ENCODE measurements around the gene TAS2R7. TPM values are rescaled to one million over a fixed set of nuclear protein-coding genes. Genes with fewer than 3 reads are reported as not detected.
"Not testable (repeated sequence)": the region's sequence is repeated elsewhere in the genome, so short reads cannot be mapped to it uniquely, and the experiment has no call there.

The TAS2R7 gene
- total RNA-seq, 1 donor: not detected

- no peak for TF ChIP-seq CTCF (IDR thresholded peaks at IDR 0.05; ENCODE audit: extremely low read depth, low read depth, low read length)
- H3K4me3 ChIP-seq (ENCODE audit: insufficient read depth, low read length): no peak overlapping the region
- no peak overlapping the region for H2AFZ ChIP-seq (ENCODE audit: low read length)
- H3K79me2 ChIP-seq (ENCODE audit: insufficient read depth, low read length): no peaks in the 10 kb centered on the region
- no peaks in the 10 kb centered on the region for H3K9me3 ChIP-seq (ENCODE audit: low read depth, low read length)
- H3K4me1 ChIP-seq (ENCODE audit: insufficient read depth, low read length): no peaks in the 10 kb centered on the region
- no peaks in the 10 kb centered on the region for H3K36me3 ChIP-seq (ENCODE audit: insufficient read depth, low read length)
- no peak overlapping the region for H3K4me2 ChIP-seq (ENCODE audit: insufficient read depth, low read length)
- H3K27me3 ChIP-seq (ENCODE audit: insufficient read depth, low read length): peaks cover 4% of the 10 kb centered on the region
- no peak for DNase-seq (ENCODE audit: insufficient read length, low spot score, missing footprints)
- no peaks in the 10 kb centered on the region for H4K20me1 ChIP-seq (ENCODE audit: insufficient read depth, low read length)
- no peak overlapping the region for H3K27ac ChIP-seq (ENCODE audit: low read depth, low read length)
Measured at GRCh38 chr12:10801741-10802140, 686 bp downstream of the TAS2R7 start.

GRCh38 chr12:10794222-10794621 is 8.2 kb downstream of the TAS2R7 start:
- TF ChIP-seq CTCF (IDR thresholded peaks at IDR 0.05; ENCODE audit: extremely low read depth, low read depth, low read length): no peak
- Histone ChIP-seq H2AFZ (ENCODE audit: low read length) (no peak overlapping the region), H3K27me3 (ENCODE audit: insufficient read depth, low read length) (no peaks in the 10 kb centered on the region), H3K79me2 (ENCODE audit: insufficient read depth, low read length) (no peaks in the 10 kb centered on the region), H3K9me3 (ENCODE audit: low read depth, low read length) (no peaks in the 10 kb centered on the region), H3K4me3 (ENCODE audit: insufficient read depth, low read length) (no peak overlapping the region), H4K20me1 (ENCODE audit: insufficient read depth, low read length) (no peaks in the 10 kb centered on the region), H3K4me1 (ENCODE audit: insufficient read depth, low read length) (no peaks in the 10 kb centered on the region), H3K4me2 (ENCODE audit: insufficient read depth, low read length) (no peak overlapping the region), H3K27ac (ENCODE audit: low read depth, low read length) (no peak overlapping the region), H3K36me3 (ENCODE audit: insufficient read depth, low read length) (no peaks in the 10 kb centered on the region)
- no peak for DNase-seq (ENCODE audit: insufficient read length, low spot score, missing footprints)

DNA sequence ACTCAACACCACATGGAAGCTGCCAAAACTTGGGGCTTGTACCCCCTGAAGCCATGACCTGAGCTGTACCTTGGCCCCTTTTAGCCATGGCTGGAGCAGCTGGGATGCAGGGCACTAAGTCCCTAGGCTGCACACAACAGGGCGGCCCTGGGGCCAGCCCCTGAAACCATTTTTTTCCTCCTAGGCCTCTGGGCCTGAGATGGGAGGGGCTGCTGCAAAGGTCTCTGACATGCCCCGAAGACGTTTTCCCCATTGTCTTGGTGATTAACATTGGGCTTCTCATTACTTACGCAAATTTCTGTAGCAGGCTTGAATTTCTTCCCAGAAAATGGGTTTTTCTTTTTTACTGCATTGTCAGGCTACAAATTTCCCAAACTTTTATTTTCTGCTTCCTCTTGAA is 10.7 kb downstream of the TAS2R7 start:
- not testable (repeated sequence) for H4K20me1 ChIP-seq (ENCODE audit: insufficient read depth, low read length); H2AFZ ChIP-seq (ENCODE audit: low read length); H3K9me3 ChIP-seq (ENCODE audit: low read depth, low read length); H3K27me3 ChIP-seq (ENCODE audit: insufficient read depth, low read length); H3K4me2 ChIP-seq (ENCODE audit: insufficient read depth, low read length); DNase-seq (ENCODE audit: insufficient read length, low spot score, missing footprints); H3K4me1 ChIP-seq (ENCODE audit: insufficient read depth, low read length); H3K27ac ChIP-seq (ENCODE audit: low read depth, low read length); H3K4me3 ChIP-seq (ENCODE audit: insufficient read depth, low read length); H3K79me2 ChIP-seq (ENCODE audit: insufficient read depth, low read length); H3K36me3 ChIP-seq (ENCODE audit: insufficient read depth, low read length)

- TF ChIP-seq CTCF (IDR thresholded peaks at IDR 0.05; ENCODE audit: extremely low read depth, low read depth, low read length): no peak
- H3K9me3 ChIP-seq (ENCODE audit: low read depth, low read length): no peaks in the 10 kb centered on the region
- no peaks in the 10 kb centered on the region for H3K79me2 ChIP-seq (ENCODE audit: insufficient read depth, low read length)
- no peaks in the 10 kb centered on the region for H3K4me1 ChIP-seq (ENCODE audit: insufficient read depth, low read length)
- no peak for DNase-seq (ENCODE audit: insufficient read length, low spot score, missing footprints)
- H2AFZ ChIP-seq (ENCODE audit: low read length): no peak overlapping the region
- H3K4me3 ChIP-seq (ENCODE audit: insufficient read depth, low read length): no peak overlapping the region
- H3K27me3 ChIP-seq (ENCODE audit: insufficient read depth, low read length): no peaks in the 10 kb centered on the region
- no peak overlapping the region for H3K27ac ChIP-seq (ENCODE audit: low read depth, low read length)
- H3K36me3 ChIP-seq (ENCODE audit: insufficient read depth, low read length): no peaks in the 10 kb centered on the region
- no peaks in the 10 kb centered on the region for H4K20me1 ChIP-seq (ENCODE audit: insufficient read depth, low read length)
- H3K4me2 ChIP-seq (ENCODE audit: insufficient read depth, low read length): no peak overlapping the region
Measured at GRCh38 chr12:10783252-10783651, 19.2 kb downstream of the TAS2R7 start.

Data from osteoblast (primary cell).